ENCODE data around the gene KLF13.

KLF13 gene

GRCh38 chr15:31405200-31405920 is 78.7 kb downstream of the KLF13 start:
- DNase-seq = no peak

DNA sequence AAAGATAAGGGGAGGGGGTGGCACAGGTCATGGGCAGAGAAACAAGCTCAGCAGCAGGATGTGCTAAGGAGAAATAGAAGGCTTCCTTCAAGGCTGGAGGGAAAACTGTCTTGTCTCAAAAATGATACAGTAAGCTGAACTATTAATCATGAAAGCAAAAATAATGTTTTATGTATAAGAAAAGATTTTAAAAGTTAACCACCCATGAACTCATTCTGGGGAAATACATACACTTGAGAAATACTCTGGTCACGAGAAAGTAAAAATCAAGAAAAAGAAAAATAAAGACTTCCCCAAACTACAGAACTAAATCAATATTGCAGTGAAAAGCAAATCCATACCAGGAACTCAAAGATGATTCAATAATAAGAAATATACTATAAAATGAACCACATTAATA is 80.7 kb downstream of the KLF13 start:
- no peak for DNase-seq

DNA sequence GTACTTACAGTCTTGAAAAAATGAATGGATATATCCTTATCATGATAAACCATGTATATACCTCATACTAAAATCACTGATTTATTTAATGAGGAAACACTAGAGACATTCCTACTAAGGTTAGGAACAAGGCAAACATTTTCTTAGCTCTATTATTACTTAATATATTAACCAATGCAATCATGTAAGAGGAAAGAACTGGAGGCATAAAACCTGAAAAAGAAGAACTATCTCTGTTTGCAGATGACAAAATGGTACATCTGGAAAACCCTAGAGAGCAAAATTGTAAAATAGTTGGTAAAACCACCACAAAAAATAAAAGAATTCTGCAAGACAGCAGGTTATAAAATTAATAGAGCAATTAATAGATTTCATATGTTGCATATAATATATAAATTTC is 81.2 kb downstream of the KLF13 start:
- DNase-seq = no peak

DNA sequence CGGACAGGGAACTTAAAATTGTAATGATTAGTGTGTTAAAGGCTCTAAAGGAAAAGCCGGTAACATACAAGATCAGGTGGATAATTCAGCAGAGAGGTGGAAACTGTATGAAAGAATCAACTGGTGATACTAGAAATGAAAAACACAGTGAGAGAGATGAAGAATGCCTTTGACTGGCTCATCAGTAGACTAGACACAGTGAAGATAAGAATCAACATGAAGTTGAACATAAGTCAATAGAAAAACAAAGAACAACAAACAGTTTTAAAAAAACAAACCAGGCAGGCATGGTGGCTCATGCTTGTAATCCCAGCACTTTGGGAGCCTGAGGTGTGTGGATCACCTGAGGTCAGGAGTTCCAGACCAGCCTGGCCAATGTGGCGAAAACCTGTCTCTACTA is 82.1 kb downstream of the KLF13 start:
- DNase-seq = no peak

- no peak for DNase-seq
Measured at GRCh38 chr15:31409171-31409570, 82.5 kb downstream of the KLF13 start.

- no peak for DNase-seq
Measured at GRCh38 chr15:31412824-31413223, 86.2 kb downstream of the KLF13 start.

DNA sequence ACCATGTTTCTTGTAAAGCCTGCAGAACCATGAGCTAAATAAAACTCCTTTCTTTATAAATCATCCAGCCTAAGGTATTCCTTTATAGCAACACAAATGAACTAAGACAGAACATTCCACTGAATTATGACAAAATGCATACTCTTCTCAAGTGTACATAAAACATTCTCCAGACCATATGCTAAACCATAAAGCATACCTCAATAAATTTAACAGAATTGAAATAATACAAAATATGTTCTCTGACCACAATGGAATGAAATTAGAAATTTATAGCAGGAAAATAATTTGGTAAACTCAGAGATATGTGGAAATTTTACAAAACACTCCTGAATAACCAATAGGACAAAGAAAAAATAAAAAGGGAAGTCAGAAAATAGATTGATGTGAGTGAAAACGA is 88.6 kb downstream of the KLF13 start:
- no peak for DNase-seq

GRCh38 chr15:31419820-31420219 is 93.2 kb downstream of the KLF13 start:
- no peak for DNase-seq

- no peak for DNase-seq
Measured at GRCh38 chr15:31427411-31427810, 100.8 kb downstream of the KLF13 start.
